Activated CD4-positive, CD25-positive, alpha-beta regulatory T cell (primary cell): ENCODE measurements around the gene DMC1.

Experiments used
- DNase-seq, 4 experiments: peaks; one replicate each; lab custom pipeline; 2025; lab: John Stamatoyannopoulos, UW

The DMC1 gene

DNA sequence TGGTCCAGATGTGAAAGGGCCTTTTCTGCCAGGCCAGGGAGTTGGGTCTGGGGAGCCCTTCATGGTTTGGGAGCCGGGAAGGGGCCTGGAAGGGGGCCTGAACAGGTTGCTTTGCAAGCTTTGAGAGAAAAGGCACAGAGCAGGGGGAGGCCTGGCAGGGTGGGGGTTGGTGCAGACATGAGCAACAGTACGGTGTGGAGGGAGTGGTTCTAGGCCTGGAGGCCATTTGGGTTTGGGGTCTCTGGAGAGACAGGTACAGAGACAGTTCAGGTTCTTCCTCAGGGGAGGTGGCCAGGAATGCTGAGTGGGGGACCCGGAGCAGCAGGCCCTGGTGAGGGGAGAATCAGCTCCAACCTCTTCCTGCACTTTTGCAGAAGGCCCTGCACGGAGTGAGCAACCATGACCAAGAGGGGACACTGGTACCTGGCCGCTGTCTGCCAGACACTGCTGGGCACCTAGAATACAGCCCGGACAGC, 100.6 kb downstream of the DMC1 start:
- DNase-seq, result no peak
